Heart left ventricle (tissue), 13 donors: ENCODE data around the gene ZMYND12.

ENCODE experiments used
- POLR2A ChIP-seq, 2 donors: fragments of 450-650 bp; IDR thresholded peaks; one replicate each; pipeline ENCODE4 v1.6.1; 2017; ENCODE audit warnings: antibody characterized with exemption in 2 of 2, mild to moderate bottlenecking in 2 of 2, moderate library complexity in 2 of 2
- TF ChIP-seq, protein P1 (sequence below), 12 donors: fragments of 200-600 bp; sonication (generic) in 4 of 12; IDR thresholded peaks; one replicate each; pipeline versions ENCODE4 v1.5.0 to v1.8.0; 2018 to 2022; ENCODE audit warnings: antibody characterized with exemption in 12 of 12, mild to moderate bottlenecking in 5 of 12
- donor health status: ischemic (EF 13 %, LVEDD 7.1; RV severe dilation, severe dysfunction).
- donor health status: DM: no; HTN: yes; CAD: no.
- donor health status: DM: no; HTN: no; CAD: no.
- donor health status: ischemic (EF 25% LVEDD 6.9; RV normal size, moderate dysfunction).
- donor health status: ischemic (EF 25% LVEDD 5.7; RV mildly dilated, moderate dysfunction).
- donor health status: ischemic (EF 35%, LVEDD 5.7; RV mildly dilated, moderate dysfunction).
- donor health status: nonischemic (EF 11% LVEDD 7.7; RV severe dilation, severe dysfunction).
- donor health status: DM: yes; HTN: yes; CAD: no.
- donor health status: PGD.
- donor health status: ischemic (EF 29% LVEDD 5.4; RV normal size, mild dysfunction).
- donor health status: nonischemic (EF 23%, LVEDD 6.1; RV moderate dilation, normal function).

GRCh38 chr1:42476605-42477004 lies 20.8 kb upstream of the ZMYND12 start:
- TF ChIP-seq, protein P1, sequence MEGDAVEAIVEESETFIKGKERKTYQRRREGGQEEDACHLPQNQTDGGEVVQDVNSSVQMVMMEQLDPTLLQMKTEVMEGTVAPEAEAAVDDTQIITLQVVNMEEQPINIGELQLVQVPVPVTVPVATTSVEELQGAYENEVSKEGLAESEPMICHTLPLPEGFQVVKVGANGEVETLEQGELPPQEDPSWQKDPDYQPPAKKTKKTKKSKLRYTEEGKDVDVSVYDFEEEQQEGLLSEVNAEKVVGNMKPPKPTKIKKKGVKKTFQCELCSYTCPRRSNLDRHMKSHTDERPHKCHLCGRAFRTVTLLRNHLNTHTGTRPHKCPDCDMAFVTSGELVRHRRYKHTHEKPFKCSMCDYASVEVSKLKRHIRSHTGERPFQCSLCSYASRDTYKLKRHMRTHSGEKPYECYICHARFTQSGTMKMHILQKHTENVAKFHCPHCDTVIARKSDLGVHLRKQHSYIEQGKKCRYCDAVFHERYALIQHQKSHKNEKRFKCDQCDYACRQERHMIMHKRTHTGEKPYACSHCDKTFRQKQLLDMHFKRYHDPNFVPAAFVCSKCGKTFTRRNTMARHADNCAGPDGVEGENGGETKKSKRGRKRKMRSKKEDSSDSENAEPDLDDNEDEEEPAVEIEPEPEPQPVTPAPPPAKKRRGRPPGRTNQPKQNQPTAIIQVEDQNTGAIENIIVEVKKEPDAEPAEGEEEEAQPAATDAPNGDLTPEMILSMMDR (IDR thresholded peaks at IDR 0.05), result no peak
- TF ChIP-seq POLR2A (IDR thresholded peaks at IDR 0.05), result no peak
